Midbrain (tissue), 1 donor: ENCODE data around the gene SNAP25.
A peak's percentile ranks its signal among the peaks of the same experiment; 100 is the strongest.

Source experiments
- DNase-seq: peaks from one replicate; lab custom pipeline; 2025; lab: John Stamatoyannopoulos, UW

SNAP25 gene

GRCh38 chr20:10216146-10216791, 2.4 kb upstream of the SNAP25 start:
- no peak for DNase-seq

DNA sequence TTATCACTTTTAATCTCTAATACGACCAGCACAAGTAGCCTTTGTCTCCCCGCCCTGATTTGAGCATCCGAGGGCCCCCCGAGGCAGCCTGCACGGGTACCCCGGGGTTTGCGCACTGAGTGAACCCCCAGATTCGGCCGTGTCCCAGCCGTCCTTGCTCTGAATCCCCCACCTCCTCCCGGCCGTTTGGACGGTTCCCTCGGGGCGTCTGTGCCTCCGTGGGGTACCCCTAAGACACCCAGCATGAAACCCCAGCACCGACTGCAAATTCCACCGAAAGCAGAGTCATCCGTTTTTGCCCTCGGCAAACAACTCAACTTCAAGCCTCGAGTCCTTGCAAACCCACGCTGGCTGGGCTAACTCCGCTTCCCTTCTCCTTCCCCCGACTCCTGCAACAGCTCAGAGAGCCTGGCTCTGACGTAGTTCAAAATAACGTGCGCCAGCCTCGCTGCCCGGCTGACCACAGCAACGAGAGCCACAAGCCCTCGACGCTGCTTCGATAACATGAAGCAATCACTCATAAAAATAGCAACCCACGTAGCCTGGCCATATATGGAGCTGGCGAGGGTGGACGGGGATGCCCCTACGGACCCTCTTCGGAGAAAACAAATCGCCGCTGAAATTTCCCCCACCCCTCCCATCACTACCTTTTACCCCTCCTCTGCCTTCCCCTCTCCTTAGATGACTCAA, 764 bp upstream of the SNAP25 start:
- peak; percentile 68 for DNase-seq

DNA sequence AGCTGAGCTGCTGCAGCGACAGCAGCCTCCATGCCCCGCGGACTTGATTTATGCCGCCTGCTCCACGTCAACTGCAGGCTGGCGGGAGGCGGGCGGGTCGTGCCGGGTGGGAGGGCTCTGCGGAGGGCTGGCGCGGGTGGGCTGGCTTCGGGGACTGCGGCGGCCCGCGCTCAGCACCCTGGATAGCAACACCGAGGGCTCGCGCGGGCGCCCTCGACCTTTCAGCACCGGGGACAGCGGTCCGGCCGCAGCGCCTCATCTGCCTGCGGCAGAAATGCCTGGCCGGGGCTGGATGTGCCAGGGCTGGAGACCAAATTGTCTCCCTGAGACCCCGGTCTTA, 792 bp downstream of the SNAP25 start:
- DNase-seq: peak; percentile 87

DNA sequence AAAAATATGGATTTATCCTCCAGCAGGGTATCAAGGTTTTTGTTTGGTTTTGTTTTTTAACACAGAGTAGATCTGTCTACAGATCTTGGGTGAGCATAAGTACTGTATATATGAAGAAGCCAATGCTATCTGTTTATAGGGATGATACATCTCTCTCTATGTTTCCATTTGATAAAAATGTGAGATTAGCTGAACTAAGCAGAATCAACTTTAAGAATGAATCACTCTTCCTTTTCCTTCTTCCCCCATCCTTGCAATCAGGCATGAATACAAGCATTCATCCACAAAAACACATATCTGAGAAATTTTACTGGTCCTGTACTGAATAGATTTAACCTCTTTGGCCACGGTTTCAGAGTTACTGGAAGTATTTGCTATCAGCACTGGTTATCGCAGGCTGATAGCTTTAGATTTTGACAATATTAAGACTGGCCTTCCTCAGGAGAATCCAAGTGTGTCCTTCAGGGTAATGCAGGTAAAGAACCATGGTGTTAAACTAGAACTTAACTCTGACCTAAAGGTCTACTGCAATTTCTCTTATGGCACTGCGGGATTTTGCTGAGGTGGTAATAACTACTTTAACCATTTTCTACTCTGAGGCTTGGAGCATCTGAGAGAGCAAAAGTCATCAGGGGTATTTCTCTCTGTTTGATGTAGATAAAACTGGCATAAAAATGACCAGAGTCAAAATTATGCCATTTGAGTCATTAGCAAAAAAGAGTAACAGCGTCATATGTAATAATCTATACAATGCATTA, 1.5 kb downstream of the SNAP25 start:
- no peak for DNase-seq

DNA sequence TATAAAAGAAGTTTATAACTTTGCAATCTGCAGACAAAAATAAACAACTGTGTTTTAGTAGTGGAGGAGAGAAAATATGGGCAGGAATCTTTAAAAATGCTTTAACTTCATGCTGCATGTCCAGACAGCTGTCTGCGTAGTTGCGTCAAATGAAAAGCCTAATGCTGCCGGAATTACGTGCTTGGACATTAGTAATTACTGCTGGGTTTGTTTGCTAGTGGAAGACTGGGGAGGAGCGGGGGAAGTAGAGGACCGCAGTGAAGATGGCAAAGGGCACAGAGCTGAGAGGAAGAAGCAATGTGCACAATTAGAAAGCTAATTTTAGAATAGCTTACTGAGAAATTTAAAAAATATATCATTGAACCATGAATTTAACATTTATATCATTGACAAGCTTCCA, 2.4 kb downstream of the SNAP25 start:
- DNase-seq: no peak

DNA sequence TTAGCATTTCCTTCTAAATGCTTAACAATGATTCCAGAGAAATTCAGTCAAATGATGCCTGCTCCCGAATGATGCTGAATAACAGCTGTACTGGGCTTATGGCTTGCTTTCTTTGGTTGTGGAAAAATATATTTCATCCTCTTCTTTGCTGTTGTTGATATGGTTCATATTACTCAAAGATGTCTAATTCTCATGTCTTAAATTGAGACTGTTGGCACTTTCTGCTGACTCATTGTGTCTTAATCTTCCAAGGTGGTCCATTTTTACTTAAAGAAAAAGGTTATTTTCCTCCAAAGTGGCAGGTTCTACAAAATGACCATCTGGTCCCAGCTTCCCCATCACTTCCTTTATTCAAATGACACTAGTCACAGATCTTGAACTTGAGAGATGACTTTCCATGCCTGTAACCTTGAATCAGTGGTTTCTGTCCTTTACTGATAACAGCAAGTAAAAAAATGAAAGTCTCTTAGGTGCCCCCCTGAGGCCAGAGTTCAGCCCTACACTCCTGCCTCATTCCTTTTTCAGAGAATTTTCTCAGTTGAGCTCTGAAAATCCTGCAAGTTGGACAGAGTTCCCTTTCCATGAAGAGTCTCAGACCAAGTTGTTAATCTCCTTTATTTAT, 6.9 kb downstream of the SNAP25 start:
- DNase-seq: no peak

GRCh38 chr20:10228330-10228729, 9.7 kb downstream of the SNAP25 start:
- no peak for DNase-seq

GRCh38 chr20:10231290-10231689, 12.7 kb downstream of the SNAP25 start:
- DNase-seq: no peak

DNA sequence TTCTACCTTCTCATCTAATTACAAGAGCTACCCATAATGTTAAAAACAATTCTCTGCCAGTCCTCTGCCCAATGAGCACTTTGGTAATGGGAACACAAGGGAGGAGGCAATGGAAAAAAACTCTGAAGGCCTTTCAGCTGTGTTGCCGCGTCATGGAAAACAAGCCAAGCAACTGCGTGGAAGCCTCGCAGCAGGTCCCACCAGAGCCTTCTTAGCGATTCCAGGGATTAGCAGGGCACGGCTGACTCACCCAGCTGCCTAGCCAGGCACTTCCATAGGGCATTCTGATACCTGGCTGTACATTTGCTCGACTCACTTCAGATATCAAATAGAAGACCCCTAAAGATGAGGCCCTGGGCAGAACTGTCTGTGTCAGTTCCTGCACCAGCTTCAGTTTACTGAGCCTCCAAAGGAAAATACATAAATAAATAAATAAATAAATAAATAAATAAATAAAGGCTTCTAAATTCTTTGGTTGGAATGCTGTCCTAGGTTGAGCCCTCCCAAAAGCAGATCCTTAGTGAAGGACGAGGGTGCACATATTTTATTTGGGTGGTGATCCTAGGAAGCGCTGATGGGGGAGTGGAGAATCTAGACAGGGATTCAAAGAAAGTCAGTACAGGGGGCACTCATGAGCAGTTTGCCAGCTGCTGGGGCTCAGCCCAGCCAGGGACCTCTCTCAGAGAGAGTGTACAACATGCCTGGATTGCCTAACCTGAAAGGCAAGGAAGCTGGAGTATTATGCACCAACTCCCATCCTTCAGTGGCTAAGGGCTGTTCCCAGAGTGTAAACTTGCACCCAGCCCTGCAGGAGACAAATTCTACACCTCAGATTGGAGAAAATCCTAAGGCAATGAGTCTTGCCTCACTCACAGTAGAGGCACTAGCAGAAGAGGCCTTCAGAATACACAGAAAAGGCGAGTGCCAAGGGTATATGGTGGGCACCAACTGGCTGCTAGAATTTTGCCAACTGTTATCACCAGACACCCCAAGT, 18.2 kb downstream of the SNAP25 start:
- no peak for DNase-seq

GRCh38 chr20:10239954-10240353, 21.3 kb downstream of the SNAP25 start:
- DNase-seq: no peak

DNA sequence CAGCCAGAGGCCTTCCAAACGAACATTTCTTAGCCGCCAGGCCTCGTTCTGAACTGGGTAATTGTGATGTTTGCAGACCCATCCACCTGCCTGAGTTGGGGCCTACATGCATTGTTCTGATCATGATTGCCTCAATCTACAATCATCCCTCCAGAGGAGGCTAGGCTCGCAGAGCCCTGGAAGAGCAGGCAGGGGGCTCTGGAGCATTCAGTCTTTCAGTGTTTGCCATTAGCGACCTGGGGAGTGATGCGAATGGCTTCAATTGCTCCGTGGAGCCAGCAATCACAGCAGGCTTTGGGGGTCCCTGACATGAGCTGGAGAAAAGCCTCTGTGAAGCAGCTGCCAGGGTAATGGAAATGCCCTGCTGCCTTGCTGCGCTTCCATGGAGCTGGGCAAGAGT, 22.0 kb downstream of the SNAP25 start:
- no peak for DNase-seq

DNA sequence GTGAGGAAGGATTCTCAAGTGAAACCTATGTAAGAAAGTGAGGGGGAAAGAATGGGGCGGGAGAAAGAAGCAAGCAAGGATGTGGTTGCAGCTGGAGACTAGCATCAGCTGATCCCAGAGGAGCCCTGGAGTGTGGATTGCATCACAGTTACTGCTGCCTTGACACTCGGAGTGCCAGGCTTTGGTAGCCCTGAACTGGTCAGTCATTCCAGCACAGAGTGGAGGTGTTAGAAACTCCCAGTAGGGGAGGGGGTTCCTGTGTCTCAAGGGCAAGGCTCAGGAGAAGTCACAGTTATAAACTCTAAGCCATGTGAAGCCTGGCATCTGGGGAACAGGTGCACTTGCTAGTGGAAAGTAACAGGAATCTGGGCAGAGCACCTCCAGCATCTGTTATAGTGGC, 23.5 kb downstream of the SNAP25 start:
- DNase-seq: no peak

GRCh38 chr20:10247440-10247839, 28.8 kb downstream of the SNAP25 start:
- no peak for DNase-seq

DNA sequence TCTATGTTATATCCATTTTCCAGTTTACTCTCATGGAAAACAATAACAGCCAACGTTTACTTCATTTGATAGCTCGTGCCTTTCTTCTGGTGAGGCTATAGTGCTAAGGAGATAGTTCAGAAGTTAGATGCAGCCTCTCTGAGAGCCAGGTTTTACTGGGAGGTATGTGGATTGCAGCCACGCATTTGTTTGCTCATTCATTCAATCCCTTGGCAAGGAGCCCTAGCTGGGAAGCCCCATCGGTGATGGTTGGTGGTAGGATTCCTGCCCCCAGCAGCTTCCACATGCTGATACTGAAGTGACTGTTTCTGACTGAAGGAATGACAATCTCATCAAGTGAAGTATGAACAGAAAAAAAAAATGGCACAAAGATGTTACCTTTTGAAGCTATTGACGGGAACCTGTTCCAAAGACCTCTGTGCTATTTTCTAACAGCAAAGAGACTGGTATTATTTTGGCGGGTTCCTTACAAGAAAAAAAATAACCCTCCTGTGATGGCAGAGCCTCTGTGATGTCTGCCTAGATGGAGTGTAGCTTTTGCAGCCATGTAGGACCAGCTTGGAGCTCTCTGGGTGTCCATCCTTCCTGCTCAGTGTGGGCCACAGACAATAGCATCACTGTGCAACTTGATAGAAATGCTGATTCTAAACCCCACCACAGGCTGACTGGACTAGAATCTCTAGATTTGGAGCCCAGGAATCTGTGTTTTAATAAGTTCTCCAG, 30.6 kb downstream of the SNAP25 start:
- DNase-seq: no peak

DNA sequence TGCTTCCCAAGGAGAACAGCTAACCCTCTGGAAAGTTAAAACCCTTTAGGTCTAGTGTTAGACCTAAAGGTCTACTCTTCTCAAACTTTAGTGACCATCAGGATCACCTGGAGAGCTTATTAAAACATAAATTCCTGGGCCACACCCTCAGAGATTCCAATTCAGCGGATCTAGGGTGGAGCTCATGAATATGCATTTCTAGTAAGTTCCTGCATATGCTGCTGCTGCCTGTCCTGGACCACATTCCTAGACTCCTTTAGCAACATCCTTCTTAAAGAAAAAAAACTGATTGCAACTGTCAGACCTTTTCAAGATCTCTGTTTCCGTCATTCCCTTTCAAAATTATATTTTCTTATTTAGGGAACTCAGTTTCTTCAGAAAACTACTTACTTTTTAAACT, 31.2 kb downstream of the SNAP25 start:
- DNase-seq: no peak

DNA sequence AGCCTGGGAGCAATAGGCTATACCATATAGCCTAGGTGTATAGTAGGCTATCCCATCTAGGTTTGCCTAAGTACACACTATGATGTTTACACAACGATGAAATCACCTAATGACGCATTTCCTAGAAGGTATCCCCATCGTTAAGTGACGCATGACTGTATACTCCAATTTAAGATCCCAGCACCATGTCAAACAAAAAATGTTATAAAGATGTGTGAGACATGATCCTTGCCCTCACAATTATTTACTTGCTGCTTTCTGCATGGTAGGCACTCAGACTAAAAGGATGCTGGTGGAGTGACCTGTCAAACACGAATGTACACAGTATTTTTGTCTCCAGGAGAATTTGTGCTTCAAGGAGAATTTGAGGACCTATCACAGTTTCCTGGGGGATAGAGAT, 32.3 kb downstream of the SNAP25 start:
- no peak for DNase-seq

- no peak for DNase-seq
Measured at GRCh38 chr20:10253780-10254179, 35.1 kb downstream of the SNAP25 start.

GRCh38 chr20:10255846-10256245, 37.2 kb downstream of the SNAP25 start:
- no peak for DNase-seq

DNA sequence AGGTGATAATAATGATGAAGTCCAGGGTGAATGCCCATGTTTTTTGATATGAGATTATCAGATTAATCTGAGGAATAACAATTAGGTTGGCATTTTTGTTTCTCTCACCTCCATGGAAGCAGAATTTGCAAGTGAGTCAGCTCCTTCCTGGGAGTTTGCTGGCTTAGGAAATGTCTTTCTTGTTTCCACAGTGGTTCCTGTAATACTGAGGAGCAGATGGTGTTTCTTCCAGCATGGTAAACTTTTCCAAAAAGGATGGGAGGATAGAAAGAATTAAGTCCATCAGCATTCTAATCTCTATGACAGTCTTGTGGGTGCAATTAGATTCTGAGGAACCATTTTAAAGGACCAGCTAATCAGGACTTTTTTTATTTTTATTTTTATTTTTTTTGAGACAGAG, 40.5 kb downstream of the SNAP25 start:
- no peak for DNase-seq

DNA sequence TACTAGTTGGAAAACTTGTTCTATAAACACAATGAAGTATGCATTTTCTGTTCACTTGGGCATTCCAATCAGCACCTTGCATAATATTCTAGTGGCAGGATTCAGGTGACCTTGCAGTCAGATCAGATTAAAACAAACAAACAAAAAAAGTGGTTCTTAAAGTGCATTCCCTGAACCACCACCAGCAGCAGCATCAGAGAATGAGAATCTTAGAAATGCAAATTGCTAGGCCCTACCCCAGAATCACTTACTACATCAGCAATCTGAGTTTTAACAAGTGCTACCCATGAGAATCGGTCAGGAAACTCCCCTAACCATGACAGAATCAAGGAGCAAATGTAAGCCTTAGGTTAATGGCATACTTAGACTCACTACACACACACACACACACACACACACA, 41.7 kb downstream of the SNAP25 start:
- DNase-seq: no peak

DNA sequence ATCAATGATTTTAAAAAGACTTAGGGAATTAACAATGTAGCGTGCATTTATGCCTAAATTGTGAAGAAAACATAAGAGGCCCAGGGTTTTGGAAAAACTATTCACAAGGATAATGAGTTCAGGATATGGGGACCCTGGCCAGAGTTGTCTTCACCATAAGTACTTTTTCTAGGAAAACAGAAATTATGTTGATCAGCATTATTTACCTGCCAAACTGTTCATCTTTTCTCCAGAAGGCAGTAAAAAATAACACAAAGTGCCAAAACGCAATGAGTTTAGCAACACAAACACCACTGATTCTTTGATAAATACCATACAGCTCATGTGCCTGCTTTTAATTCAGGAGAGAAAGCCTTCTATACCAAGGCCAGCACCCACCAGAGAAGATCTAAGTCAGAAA, 43.1 kb downstream of the SNAP25 start:
- DNase-seq: no peak
